Measurements from ENCODE around the gene GABRB1.

Gene GABRB1

DNA sequence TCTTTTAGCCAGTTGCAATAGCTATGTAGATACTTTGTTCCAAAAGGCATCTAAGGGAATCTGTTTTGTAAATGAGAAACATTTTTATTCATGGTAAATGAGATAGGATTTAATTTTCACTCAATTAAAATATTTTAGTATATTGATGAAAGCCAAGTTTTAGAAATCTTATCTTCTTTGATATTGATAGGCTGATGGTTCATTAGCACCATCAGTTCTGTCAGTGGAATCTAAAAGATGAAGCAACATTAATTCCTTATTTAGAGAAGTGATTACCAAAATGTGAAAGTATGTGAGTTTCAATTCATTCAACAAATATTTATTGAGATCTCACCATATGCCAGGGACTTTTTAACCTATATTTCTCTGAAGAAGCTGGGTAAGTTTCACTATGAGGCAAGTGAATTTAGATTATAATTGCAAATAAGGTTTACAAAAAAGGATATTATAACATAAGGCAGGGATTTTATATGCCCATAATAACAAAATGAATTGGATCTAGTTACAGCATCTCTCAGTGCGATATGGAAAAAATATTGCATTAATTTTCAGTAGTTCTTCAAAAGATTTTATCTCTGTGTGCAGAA lies 79.3 kb downstream of the GABRB1 start:
- no peak for DNase-seq (ENCODE audit: low read depth in 2 of 3, low spot score in 1 of 3)

DNA sequence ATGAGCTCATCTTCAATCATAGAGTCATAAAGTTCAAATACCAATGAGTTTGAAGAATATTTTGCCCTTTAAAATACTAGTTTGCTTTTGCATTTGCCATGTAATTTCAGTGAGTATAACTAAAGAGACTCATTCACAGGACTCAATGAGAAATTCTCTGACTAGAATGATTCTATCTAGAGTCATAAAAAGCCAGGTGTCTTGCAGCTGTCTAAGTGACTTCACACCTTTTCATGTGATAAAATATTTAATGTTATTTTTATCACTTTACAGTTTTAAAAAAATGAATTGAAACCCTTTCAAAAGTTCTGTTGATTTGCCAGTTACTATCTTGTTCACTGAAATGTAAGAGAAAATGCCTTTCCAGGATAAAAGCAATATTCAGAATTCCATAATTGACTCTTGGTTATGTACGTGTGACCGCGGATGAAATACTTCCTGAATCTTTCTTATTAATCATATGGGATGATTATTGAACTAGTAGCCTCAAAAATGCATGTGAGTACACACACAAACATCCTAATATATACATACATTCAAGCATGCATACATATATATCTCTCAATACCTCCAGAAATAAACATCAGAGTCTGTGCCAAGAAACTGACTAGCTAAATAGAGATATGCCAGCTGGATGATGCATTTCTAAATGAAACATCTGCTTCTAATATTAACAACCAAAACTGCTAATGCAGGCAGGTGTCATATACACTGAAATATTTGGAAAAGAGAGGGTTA lies 87.0 kb downstream of the GABRB1 start:
- no peak for DNase-seq (ENCODE audit: low read depth in 2 of 3, low spot score in 1 of 3)

- DNase-seq (ENCODE audit: low read depth in 2 of 3, low spot score in 1 of 3): no peak
Measured at GRCh38 chr4:47120783-47121182, 89.4 kb downstream of the GABRB1 start.

DNA sequence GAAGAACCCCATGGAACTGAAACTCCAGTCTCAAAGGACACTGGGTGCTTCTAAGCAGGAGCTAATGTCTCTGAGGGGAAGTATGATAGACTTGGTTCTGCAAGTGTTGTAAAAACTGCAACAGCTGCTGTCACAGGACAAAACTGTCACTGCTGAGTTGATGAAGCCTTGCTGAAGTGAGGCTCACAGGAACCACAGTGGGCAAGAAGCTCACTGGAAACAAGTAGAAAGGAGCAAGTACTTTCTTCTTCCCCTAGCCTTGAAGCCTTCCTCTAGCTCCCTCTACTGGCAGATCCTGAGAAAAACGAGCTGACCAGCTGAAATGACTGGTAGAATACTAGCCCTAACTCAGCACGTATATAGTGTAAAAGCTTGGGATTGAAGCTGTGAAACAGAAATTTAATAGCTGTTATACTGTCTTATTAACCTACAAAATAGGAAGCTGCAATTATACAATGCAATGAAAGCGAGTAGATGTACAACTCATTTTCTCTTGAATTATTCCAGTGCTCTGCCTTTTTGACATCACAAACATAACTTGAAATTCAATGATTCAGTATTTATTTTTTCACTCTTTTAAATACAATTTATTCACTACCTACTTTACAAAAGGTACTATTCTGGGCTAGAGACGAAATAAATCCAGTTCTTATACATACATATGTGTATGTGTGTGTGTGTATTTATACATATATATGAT lies 91.4 kb downstream of the GABRB1 start:
- DNase-seq (ENCODE audit: low read depth in 2 of 3, low spot score in 1 of 3): peak; percentile 17 to 57 (median 18)

- no peak for DNase-seq (ENCODE audit: low read depth in 2 of 3, low spot score in 1 of 3)
Measured at GRCh38 chr4:47128991-47129390, 97.6 kb downstream of the GABRB1 start.

DNA sequence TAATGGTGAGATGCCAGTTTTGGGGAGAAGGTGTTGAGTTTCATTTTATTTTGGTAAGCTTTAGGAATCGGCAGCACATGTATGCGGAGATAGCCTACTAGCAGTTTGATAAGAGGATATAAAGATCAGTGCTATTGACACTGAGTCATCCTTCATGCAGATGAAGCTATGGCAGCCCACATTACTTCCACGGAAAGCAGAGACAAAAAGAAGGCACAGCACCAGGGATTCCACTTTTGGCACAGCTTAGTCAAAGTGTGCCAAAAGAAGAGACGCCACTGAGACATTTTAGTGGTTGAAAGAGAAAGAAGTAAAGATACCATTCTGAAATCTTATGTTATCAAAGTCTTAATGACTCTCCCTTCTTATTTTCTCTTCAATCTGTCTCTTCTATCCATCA lies 103.8 kb downstream of the GABRB1 start:
- DNase-seq (ENCODE audit: low read depth in 2 of 3, low spot score in 1 of 3): no peak

GRCh38 chr4:47143261-47143660 lies 111.9 kb downstream of the GABRB1 start:
- DNase-seq (ENCODE audit: low read depth in 2 of 3, low spot score in 1 of 3): no peak

DNA sequence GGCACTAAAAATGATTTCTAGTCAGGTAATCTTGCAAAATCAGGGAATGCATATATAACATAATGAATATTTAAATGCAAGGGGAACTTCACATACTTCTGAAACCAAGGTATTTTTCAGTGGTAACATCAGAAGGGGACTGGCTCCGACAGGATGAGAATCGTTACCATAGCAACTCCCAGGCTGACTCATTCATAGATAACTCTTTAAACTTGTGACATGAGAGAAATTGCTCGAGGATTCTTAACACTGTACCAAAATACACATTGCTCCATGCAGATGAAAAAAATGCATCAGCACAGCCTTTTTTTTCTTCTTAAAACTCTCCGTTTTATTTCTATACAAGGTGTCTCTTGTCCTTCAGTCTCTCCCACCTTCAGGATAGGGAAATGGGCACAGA lies 114.3 kb downstream of the GABRB1 start:
- DNase-seq (ENCODE audit: low read depth in 2 of 3, low spot score in 1 of 3): no peak

- no peak for DNase-seq (ENCODE audit: low read depth in 2 of 3, low spot score in 1 of 3)
Measured at GRCh38 chr4:47154816-47155370, 123.5 kb downstream of the GABRB1 start.

- no peak for DNase-seq (ENCODE audit: low read depth in 2 of 3, low spot score in 1 of 3)
Measured at GRCh38 chr4:47155919-47156318, 124.6 kb downstream of the GABRB1 start.

DNA sequence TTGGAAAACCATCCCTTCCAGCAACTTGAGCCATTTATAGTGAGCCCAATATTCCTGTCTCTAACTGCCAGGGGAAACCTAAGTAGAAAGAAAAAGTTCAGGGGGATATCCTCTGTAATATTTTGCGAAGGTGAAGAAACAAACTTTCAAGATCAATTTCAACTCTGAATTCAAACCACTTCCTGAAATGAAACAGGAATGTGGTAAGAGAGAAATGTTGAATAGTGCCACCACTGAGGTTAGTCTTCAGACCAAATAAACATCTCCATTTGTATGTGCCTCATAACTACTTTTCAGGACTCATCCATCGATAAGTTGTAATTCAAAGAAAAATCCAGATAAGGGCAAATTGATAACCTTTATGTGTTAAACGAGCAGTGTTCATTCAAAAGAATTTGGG lies 128.7 kb downstream of the GABRB1 start:
- no peak for DNase-seq (ENCODE audit: low read depth in 2 of 3, low spot score in 1 of 3)

DNA sequence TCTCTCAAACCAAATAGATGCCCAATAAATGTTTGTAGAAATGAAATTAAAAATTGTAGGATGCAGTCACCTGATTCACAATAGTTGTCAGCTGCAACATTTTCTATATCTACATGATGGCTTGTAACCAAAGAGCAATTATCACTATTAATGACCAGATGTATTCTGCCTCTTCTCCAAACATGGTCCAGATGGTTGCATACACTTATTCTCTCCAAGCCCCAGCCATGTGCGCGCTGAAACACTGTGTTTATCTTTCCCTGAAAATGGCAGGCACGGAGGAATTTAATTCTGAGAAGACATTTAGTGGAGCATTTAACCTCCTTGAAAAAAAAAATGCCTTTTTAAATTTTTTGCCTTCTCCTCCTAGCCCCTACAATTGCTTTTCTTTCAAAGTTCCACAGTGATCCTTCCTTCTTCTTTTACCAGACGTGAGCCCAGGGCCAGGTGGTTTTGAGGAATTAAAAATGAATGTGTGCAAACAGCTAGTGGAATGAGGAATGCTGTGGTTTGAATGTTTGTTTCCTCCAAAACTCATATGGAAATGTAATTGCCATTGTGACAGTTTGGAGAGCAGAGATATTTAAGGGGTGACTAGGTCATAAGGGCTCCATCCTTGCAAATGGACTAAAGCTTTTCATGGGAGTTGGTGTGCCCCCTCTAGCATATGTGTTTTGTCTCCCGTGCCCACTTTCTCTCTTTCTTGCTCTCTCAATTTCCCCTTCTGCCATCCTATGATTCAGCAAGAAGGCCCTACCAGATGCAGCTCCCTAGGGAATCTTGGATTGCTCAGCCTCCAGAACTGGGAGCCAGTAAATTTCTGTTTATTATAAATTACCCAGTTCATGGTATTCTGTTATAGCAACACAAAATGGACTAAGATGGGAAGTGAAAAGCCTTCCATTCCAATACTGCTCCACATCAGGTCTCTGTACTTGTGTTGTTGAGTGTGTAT lies 136.0 kb downstream of the GABRB1 start:
- DNase-seq (ENCODE audit: low read depth in 2 of 3, low spot score in 1 of 3): no peak

GRCh38 chr4:47184083-47184482 lies 152.7 kb downstream of the GABRB1 start:
- DNase-seq (ENCODE audit: low read depth in 2 of 3, low spot score in 1 of 3): no peak

DNA sequence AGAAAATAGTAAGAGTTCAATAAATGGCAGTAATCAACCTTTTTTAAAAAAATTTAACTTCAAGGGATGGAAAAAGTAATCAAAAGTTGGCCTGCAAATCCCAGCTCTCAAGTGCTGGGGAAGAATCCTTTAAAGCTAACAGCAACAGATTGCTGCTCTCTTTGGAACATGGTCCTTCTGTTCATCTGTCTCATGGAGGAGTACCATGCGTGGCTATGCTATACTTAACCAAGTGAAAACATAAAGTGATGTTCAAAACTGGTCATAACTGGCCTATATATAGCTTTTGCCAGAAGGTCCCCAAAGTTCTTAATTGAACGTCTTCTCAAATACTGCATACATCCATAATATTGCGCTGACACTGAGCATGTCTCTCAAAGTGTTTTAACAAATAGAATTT lies 154.4 kb downstream of the GABRB1 start:
- DNase-seq (ENCODE audit: low read depth in 2 of 3, low spot score in 1 of 3): no peak

GRCh38 chr4:47187608-47188007 lies 156.2 kb downstream of the GABRB1 start:
- no peak for DNase-seq (ENCODE audit: low read depth in 2 of 3, low spot score in 1 of 3)

DNA sequence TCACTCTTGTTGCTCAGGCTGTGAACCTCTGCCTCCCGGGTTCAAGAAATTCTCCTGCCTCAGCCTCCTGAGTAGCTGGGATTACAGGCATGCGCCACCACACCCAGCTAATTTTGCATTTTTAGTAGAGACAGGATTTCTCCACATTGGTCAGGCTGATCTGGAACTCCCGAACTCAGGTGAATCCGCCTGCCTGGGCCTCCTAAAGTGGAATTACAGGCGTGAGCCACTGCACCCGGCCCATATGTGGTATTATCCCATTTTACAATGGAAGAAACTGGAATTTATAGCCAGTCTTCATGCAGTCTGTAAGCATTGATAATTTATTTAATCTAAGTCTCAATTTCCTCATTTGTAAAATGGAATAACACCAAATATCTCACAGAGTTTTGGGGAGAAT lies 161.8 kb downstream of the GABRB1 start:
- no peak for DNase-seq (ENCODE audit: low read depth in 2 of 3, low spot score in 1 of 3)

DNA sequence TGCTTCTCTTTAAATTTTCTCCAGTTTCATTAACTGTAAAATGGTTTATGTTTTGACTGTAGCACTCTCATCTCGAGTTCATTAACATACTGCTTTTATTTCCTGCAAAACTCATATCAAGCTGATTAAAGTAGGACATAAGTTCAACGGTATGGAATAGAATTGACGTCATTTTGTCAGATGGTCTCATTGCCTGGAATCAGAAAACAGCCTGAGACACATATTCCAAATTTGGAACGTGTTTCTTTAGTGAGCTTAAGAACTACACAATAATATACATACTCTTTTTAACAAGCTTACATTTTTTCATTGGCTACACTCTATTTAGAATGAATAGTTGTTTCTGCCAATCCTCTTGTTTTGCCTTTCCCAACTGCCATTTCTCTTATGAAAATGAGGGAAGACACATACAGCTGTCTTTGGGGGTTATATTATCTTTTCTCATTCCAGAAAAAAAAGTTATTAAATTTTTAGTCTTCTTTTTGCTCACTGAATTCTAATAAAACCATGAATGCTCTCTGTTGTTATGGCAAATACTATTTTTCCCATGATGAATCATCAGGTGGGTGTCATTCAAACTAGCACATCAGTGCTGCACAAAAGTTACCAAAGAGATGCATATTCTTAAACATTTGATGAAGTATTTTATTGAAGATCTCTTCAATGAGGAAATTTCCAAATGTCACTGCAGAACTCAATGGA lies 162.8 kb downstream of the GABRB1 start:
- no peak for DNase-seq (ENCODE audit: low read depth in 2 of 3, low spot score in 1 of 3)

DNA sequence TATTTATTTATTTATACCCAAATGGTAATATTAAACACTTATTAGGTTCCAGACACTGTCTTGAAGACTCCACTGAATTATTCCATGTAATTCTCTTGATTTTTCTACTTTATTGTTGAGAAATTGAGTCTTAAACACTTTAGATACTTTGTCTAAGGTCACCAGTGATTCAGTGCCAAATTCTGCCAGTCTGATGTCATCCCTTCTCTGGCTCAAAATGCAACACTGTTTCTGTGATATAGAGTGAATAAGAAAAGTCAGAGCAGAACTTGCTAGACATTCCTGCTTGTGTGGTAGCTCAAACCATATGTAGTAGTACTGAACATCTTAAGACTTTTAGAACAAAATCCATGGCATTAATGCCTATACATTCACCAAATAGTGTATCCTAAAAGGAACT lies 164.3 kb downstream of the GABRB1 start:
- no peak for DNase-seq (ENCODE audit: low read depth in 2 of 3, low spot score in 1 of 3)

- no peak for DNase-seq (ENCODE audit: low read depth in 2 of 3, low spot score in 1 of 3)
Measured at GRCh38 chr4:47198791-47199190, 167.4 kb downstream of the GABRB1 start.

- no peak for DNase-seq (ENCODE audit: low read depth in 2 of 3, low spot score in 1 of 3)
Measured at GRCh38 chr4:47203593-47203992, 172.2 kb downstream of the GABRB1 start.

Data from stimulated activated CD4-positive, alpha-beta T cell treated with anti-CD3 and anti-CD28 coated beads, Interleukin-12 subunit alpha, Interleukin-12 subunit beta, amount 100 ng/mL, for 48 hours (primary cell).